Hepatocyte (in vitro differentiated cells): Measurements from ENCODE around the gene MYLK3. TPM values are rescaled to one million over a fixed set of nuclear protein-coding genes. Genes with fewer than 3 reads are reported as not detected.

ENCODE experiments used
- DNase-seq: peaks from one replicate; pipeline ENCODE4 v3.0.0-alpha.2; 2016; ENCODE audit warnings: low spot score
- H2AFZ ChIP-seq: fragments of 200-600 bp; sonication (generic); 2 replicates; pipeline ENCODE4 v1.6.0; 2016; ENCODE audit warnings: antibody characterized with exemption, mild to moderate bottlenecking
- H3K27ac ChIP-seq: fragments of 200-600 bp; sonication (generic); 2 replicates; pipeline ENCODE4 v1.5.1; 2016; ENCODE audit warnings: mild to moderate bottlenecking
- H3K27me3 ChIP-seq: fragments of 200-600 bp; sonication (generic); 2 replicates; pipeline ENCODE4 v1.6.1; 2016
- H3K36me3 ChIP-seq: fragments of 200-600 bp; sonication (generic); replicated peaks from 2 replicates; pipeline ENCODE4 v1.5.1; 2016; ENCODE audit warnings: low read depth; ENCODE audit not compliant: insufficient read depth
- H3K4me1 ChIP-seq: fragments of 200-600 bp; sonication (generic); 2 replicates; pipeline ENCODE4 v1.5.1; 2016; ENCODE audit warnings: mild to moderate bottlenecking, moderate library complexity; ENCODE audit not compliant: insufficient read depth
- H3K4me2 ChIP-seq: fragments of 200-600 bp; sonication (generic); 2 replicates; pipeline ENCODE4 v1.6.0; 2016
- H3K4me3 ChIP-seq: fragments of 200-600 bp; sonication (generic); 2 replicates; pipeline ENCODE4 v1.5.1; 2016; ENCODE audit warnings: mild to moderate bottlenecking
- H3K79me2 ChIP-seq: fragments of 200-600 bp; sonication (generic); 2 replicates; pipeline ENCODE4 v1.6.0; 2017; ENCODE audit warnings: mild to moderate bottlenecking
- H3K9me2 ChIP-seq: fragments of 200-600 bp; sonication (generic); replicated peaks from 2 replicates; pipeline ENCODE4 v1.6.0; 2017; ENCODE audit warnings: mild to moderate bottlenecking; ENCODE audit not compliant: insufficient read depth
- H3K9me3 ChIP-seq: fragments of 200-600 bp; sonication (generic); 2 replicates; pipeline ENCODE4 v1.5.1; 2016; ENCODE audit warnings: low read depth, mild to moderate bottlenecking
- H4K20me1 ChIP-seq: fragments of 200-600 bp; sonication (generic); 2 replicates; pipeline ENCODE4 v1.6.0; 2016; ENCODE audit warnings: mild to moderate bottlenecking; ENCODE audit not compliant: insufficient read depth, poor library complexity, severe bottlenecking
- EZH2 ChIP-seq: fragments of 200-600 bp; sonication (generic); IDR thresholded peaks from 2 replicates; pipeline ENCODE4 v1.6.1; 2016; ENCODE audit warnings: antibody characterized with exemption, mild to moderate bottlenecking, borderline replicate concordance
- EZH2phosphoT487 ChIP-seq: fragments of 200-600 bp; sonication (generic); IDR thresholded peaks from one replicate; pipeline ENCODE4 v1.6.1; 2018; ENCODE audit warnings: antibody characterized with exemption, mild to moderate bottlenecking, low read depth, moderate library complexity; ENCODE audit not compliant: unreplicated experiment, severe bottlenecking
- WGBS: methylation state at CpG from one replicate; pipeline ENCODE4 v1.1.6; 2016; ENCODE audit warnings: low lambda C conversion rate; ENCODE audit errors: missing lambda C conversion rate; 5-methylcytosine and 5-hydroxymethylcytosine counted together
- polyA plus RNA-seq: library from polyadenylated mRNA; unstranded; fragments of >200 nt; fragmentation: Nextera tagmentation; extraction: Ambion mirVana; gene quantifications from 2 replicates; pipeline ENCODE4 v1.2.1, GENCODE V29; 2016
- total RNA-seq: library from RNA; depleted of rRNA; stranded (reverse); fragments of >200 nt; gene quantifications from 2 replicates; pipeline ENCODE4 v1.2.3, GENCODE V29; 2014
- TF ChIP-seq, protein P1 (sequence below): fragments of 200-600 bp; sonication (generic); IDR thresholded peaks from 2 replicates; pipeline ENCODE4 v1.5.1; 2016; ENCODE audit warnings: antibody characterized with exemption, mild to moderate bottlenecking; ENCODE audit not compliant: poor library complexity

The MYLK3 gene
- total and polyA plus RNA-seq, 2 experiments from 2014 or later, result 1.9 to 6.5 TPM

GRCh38 chr16:46737621-46738214 is 10.4 kb downstream of the MYLK3 start:
- WGBS, result 91% methylated on average over 14 of the region's 14 CpGs
- no peaks in the 10 kb centered on the region for H3K4me1 ChIP-seq
- no peak overlapping the region for H3K4me2 ChIP-seq
- no peaks in the 10 kb centered on the region for H3K27me3 ChIP-seq
- no peaks in the 10 kb centered on the region for H3K9me2 ChIP-seq
- no peak overlapping the region for H3K27ac ChIP-seq
- H3K36me3 ChIP-seq, result no peaks in the 10 kb centered on the region
- TF ChIP-seq, protein P1, sequence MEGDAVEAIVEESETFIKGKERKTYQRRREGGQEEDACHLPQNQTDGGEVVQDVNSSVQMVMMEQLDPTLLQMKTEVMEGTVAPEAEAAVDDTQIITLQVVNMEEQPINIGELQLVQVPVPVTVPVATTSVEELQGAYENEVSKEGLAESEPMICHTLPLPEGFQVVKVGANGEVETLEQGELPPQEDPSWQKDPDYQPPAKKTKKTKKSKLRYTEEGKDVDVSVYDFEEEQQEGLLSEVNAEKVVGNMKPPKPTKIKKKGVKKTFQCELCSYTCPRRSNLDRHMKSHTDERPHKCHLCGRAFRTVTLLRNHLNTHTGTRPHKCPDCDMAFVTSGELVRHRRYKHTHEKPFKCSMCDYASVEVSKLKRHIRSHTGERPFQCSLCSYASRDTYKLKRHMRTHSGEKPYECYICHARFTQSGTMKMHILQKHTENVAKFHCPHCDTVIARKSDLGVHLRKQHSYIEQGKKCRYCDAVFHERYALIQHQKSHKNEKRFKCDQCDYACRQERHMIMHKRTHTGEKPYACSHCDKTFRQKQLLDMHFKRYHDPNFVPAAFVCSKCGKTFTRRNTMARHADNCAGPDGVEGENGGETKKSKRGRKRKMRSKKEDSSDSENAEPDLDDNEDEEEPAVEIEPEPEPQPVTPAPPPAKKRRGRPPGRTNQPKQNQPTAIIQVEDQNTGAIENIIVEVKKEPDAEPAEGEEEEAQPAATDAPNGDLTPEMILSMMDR, result no peak
- TF ChIP-seq EZH2 (no peak), EZH2phosphoT487 (no peak)
- no peak overlapping the region for H2AFZ ChIP-seq
- DNase-seq, result no peak
- H3K9me3 ChIP-seq, result no peaks in the 10 kb centered on the region
- H3K79me2 ChIP-seq, result no peaks in the 10 kb centered on the region
- H4K20me1 ChIP-seq, result no peaks in the 10 kb centered on the region
- no peak overlapping the region for H3K4me3 ChIP-seq

DNA sequence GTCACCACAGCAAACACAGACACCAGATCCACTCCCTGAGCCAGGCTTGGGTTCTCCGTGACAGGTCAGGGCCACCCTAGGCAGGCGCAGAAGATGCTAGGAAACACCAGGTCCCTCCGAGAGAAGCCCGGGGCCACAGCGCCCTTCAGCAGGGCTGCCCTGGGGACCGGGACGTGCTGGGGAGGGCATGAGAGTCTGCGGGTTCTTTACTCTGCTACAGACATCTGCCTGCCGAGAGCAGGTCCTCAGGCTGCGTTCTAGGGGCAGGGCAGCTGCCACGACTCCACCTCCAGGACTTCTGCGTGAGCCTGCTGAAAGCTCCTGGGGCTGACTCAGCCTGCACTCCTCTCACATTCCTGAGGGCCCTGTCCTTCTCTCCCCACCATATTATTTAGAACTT is 11.4 kb downstream of the MYLK3 start:
- H3K4me2 ChIP-seq, result no peak overlapping the region

GRCh38 chr16:46733319-46733830 is 14.8 kb downstream of the MYLK3 start:
- no peaks in the 10 kb centered on the region for H3K36me3 ChIP-seq
- WGBS, result 88% methylated on average over 9 of the region's 9 CpGs
- H3K4me3 ChIP-seq, result no peak overlapping the region
- H3K9me2 ChIP-seq, result no peaks in the 10 kb centered on the region
- no peaks in the 10 kb centered on the region for H3K4me1 ChIP-seq
- DNase-seq, result no peak
- H3K27me3 ChIP-seq, result no peaks in the 10 kb centered on the region
- TF ChIP-seq EZH2 (no peak), EZH2phosphoT487 (no peak)
- TF ChIP-seq, protein P1, result no peak
- no peaks in the 10 kb centered on the region for H3K79me2 ChIP-seq
- H3K9me3 ChIP-seq, result no peaks in the 10 kb centered on the region
- H3K4me2 ChIP-seq, result no peak overlapping the region
- H4K20me1 ChIP-seq, result no peaks in the 10 kb centered on the region
- no peak overlapping the region for H3K27ac ChIP-seq
- no peak overlapping the region for H2AFZ ChIP-seq

More for the DNA sequence above, 11.4 kb downstream of the MYLK3 start:
- no peaks in the 10 kb centered on the region for H3K79me2 ChIP-seq
- H3K9me2 ChIP-seq, result no peaks in the 10 kb centered on the region
- DNase-seq, result no peak
- H3K4me3 ChIP-seq, result no peak overlapping the region
- H3K4me1 ChIP-seq, result no peaks in the 10 kb centered on the region
- H4K20me1 ChIP-seq, result no peaks in the 10 kb centered on the region
- no peaks in the 10 kb centered on the region for H3K27me3 ChIP-seq
- H3K9me3 ChIP-seq, result no peaks in the 10 kb centered on the region
- no peak overlapping the region for H3K27ac ChIP-seq
- TF ChIP-seq EZH2, result no peak
- TF ChIP-seq EZH2phosphoT487, result no peak
- TF ChIP-seq, protein P1, result no peak
- H2AFZ ChIP-seq, result no peak overlapping the region
- H3K36me3 ChIP-seq, result no peaks in the 10 kb centered on the region
- WGBS, result 52% methylated on average over 12 of the region's 12 CpGs
